Activated naive CD4-positive, alpha-beta T cell treated with anti-CD3 and anti-CD28 coated beads, Interleukin-2, amount 50 U/mL, for 24 hours (primary cell): Measurements from ENCODE around the gene LAMTOR3.
"Not testable (repeated sequence)": the region's sequence is repeated elsewhere in the genome, so short reads cannot be mapped to it uniquely, and the experiment has no call there.

Source experiments
- H3K27ac Mint-ChIP-seq: one replicate; pipeline ENCODE4 v1.8.0; 2021; ENCODE audit warnings: mild to moderate bottlenecking, mixed read lengths
- H3K27me3 Mint-ChIP-seq: one replicate; pipeline ENCODE4 v1.8.0; 2021; ENCODE audit warnings: mixed read lengths
- H3K36me3 Mint-ChIP-seq: one replicate; pipeline ENCODE4 v1.8.0; 2021; ENCODE audit warnings: mixed read lengths
- H3K4me1 Mint-ChIP-seq: one replicate; pipeline ENCODE4 v1.8.0; 2021; ENCODE audit warnings: mixed read lengths
- H3K4me3 Mint-ChIP-seq: one replicate; pipeline ENCODE4 v1.8.0; 2021; ENCODE audit warnings: mild to moderate bottlenecking, mixed read lengths
- H3K9me3 Mint-ChIP-seq: one replicate; pipeline ENCODE4 v1.8.0; 2021; ENCODE audit warnings: mixed read lengths

Gene LAMTOR3

DNA sequence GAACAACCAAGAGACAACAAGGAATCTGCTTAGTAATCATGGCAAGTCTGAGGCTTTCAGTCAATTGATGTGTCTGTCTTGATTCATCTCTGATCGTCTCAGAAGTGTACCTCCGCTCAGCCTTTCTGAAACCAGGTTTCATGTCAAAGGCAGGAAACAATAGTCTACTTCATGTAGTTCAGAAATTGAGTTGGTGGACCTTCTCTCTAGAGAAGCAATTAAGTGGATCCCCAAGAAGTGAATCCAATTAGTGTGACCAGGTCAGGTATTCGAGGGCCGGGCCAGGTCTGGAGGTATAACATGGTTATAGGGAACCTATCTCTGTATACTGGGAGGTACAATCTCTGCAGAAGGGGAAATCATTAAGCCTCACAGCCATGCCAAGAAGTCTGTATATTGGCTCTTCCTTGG lies 45.6 kb downstream of the LAMTOR3 start:
- H3K9me3 Mint-ChIP-seq = no peaks in the 10 kb centered on the region
- peaks cover 6% of the 10 kb centered on the region for H3K36me3 Mint-ChIP-seq
- no peaks in the 10 kb centered on the region for H3K27me3 Mint-ChIP-seq
- peak overlapping the region; percentile 70 for H3K27ac Mint-ChIP-seq
- H3K4me1 Mint-ChIP-seq = peaks cover 75% of the 10 kb centered on the region
- H3K4me3 Mint-ChIP-seq = peak overlapping the region; percentile 27

DNA sequence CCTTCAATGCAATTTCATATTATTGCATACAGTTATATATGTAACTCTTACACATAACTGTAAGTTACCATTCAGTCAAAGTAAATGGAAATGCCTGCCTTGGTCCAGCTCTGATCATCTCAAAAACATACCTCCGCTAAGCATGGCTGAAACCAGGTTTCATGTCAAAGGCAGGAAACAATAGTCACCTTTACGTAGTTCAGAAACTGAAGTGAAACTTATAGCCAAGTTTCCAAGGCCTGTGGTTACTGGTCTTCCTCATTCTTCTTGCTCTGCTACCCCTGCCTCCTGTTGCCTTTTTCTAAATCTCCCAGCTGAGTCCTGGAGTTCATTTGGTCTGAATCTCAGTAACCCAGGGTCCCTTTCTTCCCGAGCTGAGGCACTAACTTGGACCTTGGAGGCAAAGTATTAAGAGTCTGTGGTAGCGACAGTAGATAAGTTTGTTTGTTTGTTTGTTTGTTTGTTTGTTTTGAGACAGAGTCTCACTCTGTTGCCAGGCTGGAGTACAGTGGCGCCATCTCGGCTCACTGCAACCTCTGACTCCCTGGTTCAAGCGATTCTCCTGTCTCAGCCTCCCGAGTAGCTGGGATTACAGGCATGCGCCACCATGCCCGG lies 46.8 kb downstream of the LAMTOR3 start:
- H3K4me3 Mint-ChIP-seq = peak overlapping the region; percentile 82

GRCh38 chr4:99846891-99847290 lies 47.3 kb downstream of the LAMTOR3 start:
- H3K4me1 Mint-ChIP-seq = peaks cover 70% of the 10 kb centered on the region
- H3K4me3 Mint-ChIP-seq = peak overlapping the region; percentile 82
- peak overlapping the region; percentile 95 for H3K27ac Mint-ChIP-seq
- H3K36me3 Mint-ChIP-seq = peaks cover 11% of the 10 kb centered on the region
- no peaks in the 10 kb centered on the region for H3K9me3 Mint-ChIP-seq
- no peaks in the 10 kb centered on the region for H3K27me3 Mint-ChIP-seq

More for the DNA sequence above, 46.8 kb downstream of the LAMTOR3 start:
- Mint-ChIP-seq H3K9me3 (no peaks in the 10 kb centered on the region), H3K36me3 (peaks cover 7% of the 10 kb centered on the region), H3K27ac (peak overlapping the region; percentile 95), H3K27me3 (no peaks in the 10 kb centered on the region), H3K4me1 (peaks cover 75% of the 10 kb centered on the region)

DNA sequence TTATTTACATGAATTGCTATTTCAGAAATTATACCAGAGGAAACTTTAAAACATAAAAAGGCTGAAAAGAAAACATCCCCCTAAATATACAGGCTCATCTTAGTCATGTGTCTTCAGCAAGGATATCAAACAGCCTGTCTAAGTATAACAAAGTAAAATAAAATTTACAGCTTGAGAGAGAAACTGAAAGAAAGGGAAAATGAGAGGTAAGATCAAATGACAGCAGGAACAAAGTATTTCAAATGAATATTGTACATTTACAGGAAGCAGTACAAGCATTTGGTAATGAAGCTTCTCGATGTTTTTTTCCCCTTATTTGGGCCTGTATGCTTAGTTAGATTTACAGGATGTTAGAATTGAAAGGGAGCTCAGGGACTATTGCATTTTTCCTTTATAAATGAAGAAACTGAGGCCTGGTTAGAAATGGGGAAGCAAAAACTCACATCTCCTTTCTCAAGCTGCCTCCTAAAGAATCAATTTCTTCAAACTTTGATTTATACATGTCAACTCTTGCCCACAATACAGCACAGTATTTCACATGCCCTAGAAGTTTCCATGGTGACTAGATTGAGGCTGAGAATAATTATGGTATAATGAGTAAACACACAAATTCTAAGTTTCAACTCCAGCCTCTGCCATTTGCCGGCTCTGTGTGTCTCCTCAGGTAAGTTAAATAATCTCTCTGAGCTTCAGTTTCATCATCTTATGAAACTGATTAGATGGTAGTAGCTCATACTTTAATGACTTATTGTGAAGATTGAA lies 48.3 kb downstream of the LAMTOR3 start:
- H3K9me3 Mint-ChIP-seq = no peaks in the 10 kb centered on the region
- no peaks in the 10 kb centered on the region for H3K27me3 Mint-ChIP-seq
- H3K4me1 Mint-ChIP-seq = peaks cover 73% of the 10 kb centered on the region
- peak overlapping the region; percentile 55 for H3K4me3 Mint-ChIP-seq
- peaks cover 14% of the 10 kb centered on the region for H3K36me3 Mint-ChIP-seq
- H3K27ac Mint-ChIP-seq = peak overlapping the region; percentile 94

DNA sequence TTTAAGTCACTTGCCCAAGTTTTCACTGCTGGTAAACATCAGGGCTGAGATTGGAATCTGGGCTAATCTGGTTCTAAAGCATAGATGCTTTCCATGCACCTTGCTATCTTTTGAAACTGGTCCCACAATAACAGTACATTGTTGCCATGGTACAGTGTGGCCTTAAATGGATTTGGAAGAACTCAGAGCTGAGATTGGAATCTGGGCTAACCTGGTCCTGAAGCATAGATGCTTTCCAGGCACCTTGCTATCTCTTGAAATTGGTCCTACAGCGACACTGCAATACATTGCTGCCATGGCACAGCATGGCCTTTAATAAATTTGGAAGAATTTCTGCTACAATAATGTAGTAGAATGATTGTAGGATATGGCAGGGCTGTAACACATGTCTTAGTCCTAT lies 49.0 kb downstream of the LAMTOR3 start:
- peak overlapping the region; percentile 94 for H3K27ac Mint-ChIP-seq
- H3K36me3 Mint-ChIP-seq = peaks cover 12% of the 10 kb centered on the region
- H3K27me3 Mint-ChIP-seq = no peaks in the 10 kb centered on the region
- H3K4me1 Mint-ChIP-seq = peaks cover 74% of the 10 kb centered on the region
- H3K4me3 Mint-ChIP-seq = no peak overlapping the region
- H3K9me3 Mint-ChIP-seq = no peaks in the 10 kb centered on the region

DNA sequence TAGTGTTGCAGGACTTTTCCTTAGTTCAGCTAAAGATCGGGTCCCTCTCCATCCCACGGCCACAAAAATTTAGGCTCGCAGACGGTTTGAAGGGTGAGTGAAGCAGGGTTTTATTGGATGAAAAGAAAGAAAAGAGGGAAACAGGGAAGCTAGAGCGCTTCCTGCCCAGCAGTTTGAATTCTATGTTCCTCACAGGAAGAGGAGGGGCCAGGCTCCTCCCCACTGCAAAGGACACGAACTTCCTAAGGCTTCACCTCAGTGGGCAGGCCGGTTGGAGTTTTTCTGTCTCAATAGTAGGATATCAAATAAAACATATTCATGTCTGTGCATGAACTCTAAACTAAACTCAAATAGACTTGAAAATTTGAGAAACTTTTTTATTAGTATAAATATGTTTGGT lies 50.2 kb downstream of the LAMTOR3 start:
- Mint-ChIP-seq H3K9me3 (no peaks in the 10 kb centered on the region), H3K27me3 (no peaks in the 10 kb centered on the region), H3K4me1 (peaks cover 71% of the 10 kb centered on the region), H3K36me3 (peaks cover 12% of the 10 kb centered on the region), H3K4me3 (no peak overlapping the region), H3K27ac (peak overlapping the region; percentile 51)

GRCh38 chr4:99843413-99843812 lies 50.8 kb downstream of the LAMTOR3 start:
- Mint-ChIP-seq H3K9me3 (no peaks in the 10 kb centered on the region), H3K27ac (peak overlapping the region; percentile 85), H3K27me3 (no peaks in the 10 kb centered on the region), H3K36me3 (peaks cover 16% of the 10 kb centered on the region), H3K4me3 (no peak overlapping the region), H3K4me1 (peaks cover 64% of the 10 kb centered on the region)

DNA sequence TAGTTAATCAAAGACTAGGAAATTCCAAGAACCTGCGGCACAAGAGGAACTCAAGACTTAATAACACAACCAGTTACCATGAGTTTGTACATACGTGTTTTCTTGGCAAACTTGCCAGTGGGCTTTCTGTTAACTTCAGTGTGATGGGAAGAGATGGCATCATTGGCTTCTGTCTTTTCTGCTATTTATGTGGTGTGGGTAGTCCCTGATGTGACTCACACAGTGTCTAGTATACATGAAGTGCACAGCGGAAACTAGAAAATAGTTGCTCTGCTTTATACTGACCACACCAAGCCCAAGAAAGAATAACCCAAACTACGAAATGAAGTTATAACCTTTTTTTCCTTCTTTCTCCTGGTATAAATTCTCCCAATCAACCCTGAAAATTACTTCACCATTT lies 53.1 kb downstream of the LAMTOR3 start:
- Mint-ChIP-seq H3K27me3 (no peaks in the 10 kb centered on the region), H3K27ac (no peak overlapping the region), H3K36me3 (peaks cover 21% of the 10 kb centered on the region), H3K4me1 (peaks cover 42% of the 10 kb centered on the region), H3K4me3 (no peak overlapping the region), H3K9me3 (no peaks in the 10 kb centered on the region)

DNA sequence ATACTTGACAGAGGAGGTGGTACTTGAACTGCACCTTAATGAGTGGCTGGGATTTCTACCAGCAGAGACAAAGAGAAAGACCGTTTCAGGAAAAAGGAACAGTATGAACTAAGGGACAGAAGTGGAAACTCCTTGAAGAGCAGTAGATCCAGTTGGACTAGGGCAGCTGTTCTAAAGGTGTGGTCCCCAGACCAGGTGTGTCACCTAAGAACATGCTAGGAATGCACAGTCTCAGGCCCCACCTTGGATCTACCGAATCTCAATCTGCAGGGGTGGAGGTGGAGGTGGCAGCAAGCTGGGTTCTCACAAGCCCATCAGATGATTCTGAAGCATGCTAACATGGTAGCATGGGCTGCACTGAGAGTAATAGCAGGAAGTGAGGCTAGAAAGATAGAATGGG lies 55.3 kb downstream of the LAMTOR3 start:
- H3K4me1 Mint-ChIP-seq = peaks cover 25% of the 10 kb centered on the region
- H3K36me3 Mint-ChIP-seq = peaks cover 21% of the 10 kb centered on the region
- H3K9me3 Mint-ChIP-seq = no peaks in the 10 kb centered on the region
- no peaks in the 10 kb centered on the region for H3K27me3 Mint-ChIP-seq
- H3K4me3 Mint-ChIP-seq = no peak overlapping the region
- peak overlapping the region; percentile 1 for H3K27ac Mint-ChIP-seq

DNA sequence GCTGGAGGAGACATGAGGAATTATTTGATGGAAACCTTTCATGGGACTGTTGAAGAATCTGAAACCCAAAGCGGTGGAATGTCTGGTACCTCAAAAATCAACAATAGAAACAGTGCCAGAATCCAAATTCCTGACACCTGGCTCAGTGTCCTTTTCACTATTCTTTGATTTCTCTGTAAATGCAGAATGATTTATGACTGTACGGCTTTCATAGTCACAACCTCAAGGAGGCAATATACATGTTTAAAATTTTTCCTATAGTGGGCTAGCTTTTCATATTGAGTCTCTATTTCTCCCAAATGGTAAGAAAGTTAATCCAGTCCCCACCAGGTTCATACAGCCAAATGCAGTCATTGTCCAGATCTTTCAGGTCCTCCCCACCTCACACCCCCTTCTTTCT lies 58.3 kb downstream of the LAMTOR3 start:
- H3K36me3 Mint-ChIP-seq = peaks cover 8% of the 10 kb centered on the region
- H3K4me1 Mint-ChIP-seq = peaks cover 22% of the 10 kb centered on the region
- no peak overlapping the region for H3K27ac Mint-ChIP-seq
- H3K27me3 Mint-ChIP-seq = no peaks in the 10 kb centered on the region
- no peaks in the 10 kb centered on the region for H3K9me3 Mint-ChIP-seq
- no peak overlapping the region for H3K4me3 Mint-ChIP-seq

DNA sequence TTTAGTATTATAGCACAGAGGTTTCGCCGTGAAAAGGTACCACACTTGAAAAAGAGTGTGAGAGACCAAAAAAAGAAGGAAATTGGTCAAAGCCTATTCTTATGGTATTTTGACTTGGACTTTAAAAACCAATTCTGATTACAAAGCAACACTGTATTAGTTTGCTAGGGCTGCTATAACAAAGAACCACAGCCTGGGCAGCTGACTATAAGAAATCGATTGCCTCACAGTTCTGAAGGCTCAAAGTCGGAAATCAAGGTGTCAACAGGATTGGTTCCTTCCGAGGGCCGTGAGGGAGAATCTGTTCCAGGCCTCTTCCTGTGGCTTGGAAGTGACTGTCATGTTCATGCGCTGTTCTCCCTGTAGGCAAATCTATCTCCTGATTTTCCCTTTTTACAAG lies 59.7 kb downstream of the LAMTOR3 start:
- H3K4me3 Mint-ChIP-seq = no peak overlapping the region
- no peaks in the 10 kb centered on the region for H3K27me3 Mint-ChIP-seq
- no peak overlapping the region for H3K27ac Mint-ChIP-seq

DNA sequence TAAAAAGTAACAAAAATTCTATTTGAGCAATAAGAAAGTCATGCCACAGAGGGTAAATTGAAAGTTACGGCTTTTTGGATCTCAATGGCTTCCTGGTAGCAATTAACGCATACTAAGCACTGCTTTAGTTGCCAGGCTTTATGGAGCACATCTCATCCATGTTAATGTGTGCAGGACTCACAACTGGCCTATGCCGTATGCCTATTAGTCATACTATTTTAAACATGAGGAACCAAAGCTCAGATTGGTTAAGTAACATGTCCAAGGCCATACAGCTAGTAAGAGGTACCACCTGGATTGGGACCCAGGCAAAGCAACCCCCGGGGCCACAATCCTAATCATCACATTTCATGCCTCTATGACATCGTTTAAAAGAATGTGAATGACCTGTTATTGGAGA lies 60.5 kb downstream of the LAMTOR3 start:
- Mint-ChIP-seq H3K36me3 (peaks cover 8% of the 10 kb centered on the region), H3K9me3 (no peaks in the 10 kb centered on the region), H3K4me3 (no peak overlapping the region), H3K4me1 (peaks cover 17% of the 10 kb centered on the region), H3K27me3 (no peaks in the 10 kb centered on the region), H3K27ac (no peak overlapping the region)

More for the DNA sequence above, 59.7 kb downstream of the LAMTOR3 start:
- H3K4me1 Mint-ChIP-seq = peaks cover 16% of the 10 kb centered on the region
- no peaks in the 10 kb centered on the region for H3K9me3 Mint-ChIP-seq
- H3K36me3 Mint-ChIP-seq = peaks cover 8% of the 10 kb centered on the region

GRCh38 chr4:99832758-99833157 lies 61.5 kb downstream of the LAMTOR3 start:
- peaks cover 5% of the 10 kb centered on the region for H3K36me3 Mint-ChIP-seq
- H3K27me3 Mint-ChIP-seq = no peaks in the 10 kb centered on the region
- no peak overlapping the region for H3K27ac Mint-ChIP-seq
- peaks cover 24% of the 10 kb centered on the region for H3K4me1 Mint-ChIP-seq
- H3K9me3 Mint-ChIP-seq = no peaks in the 10 kb centered on the region
- no peak overlapping the region for H3K4me3 Mint-ChIP-seq

- Mint-ChIP-seq H3K4me1 (peaks cover 27% of the 10 kb centered on the region), H3K36me3 (peaks cover 5% of the 10 kb centered on the region), H3K4me3 (no peak overlapping the region), H3K9me3 (no peaks in the 10 kb centered on the region), H3K27me3 (no peaks in the 10 kb centered on the region), H3K27ac (no peak overlapping the region)
These were observed 61.9 kb downstream of the LAMTOR3 start for GRCh38 chr4:99832321-99832720.

GRCh38 chr4:99830051-99830450 lies 64.2 kb downstream of the LAMTOR3 start:
- not testable (repeated sequence) for H3K27ac Mint-ChIP-seq, H3K4me3 Mint-ChIP-seq, H3K9me3 Mint-ChIP-seq, H3K36me3 Mint-ChIP-seq, H3K27me3 Mint-ChIP-seq
- peaks cover 44% of the 10 kb centered on the region for H3K4me1 Mint-ChIP-seq

GRCh38 chr4:99828477-99828876 lies 65.8 kb downstream of the LAMTOR3 start:
- H3K9me3 Mint-ChIP-seq = no peaks in the 10 kb centered on the region
- H3K4me1 Mint-ChIP-seq = peaks cover 53% of the 10 kb centered on the region
- H3K27ac Mint-ChIP-seq = no peak overlapping the region
- peaks cover 6% of the 10 kb centered on the region for H3K36me3 Mint-ChIP-seq
- H3K27me3 Mint-ChIP-seq = no peaks in the 10 kb centered on the region
- H3K4me3 Mint-ChIP-seq = no peak overlapping the region
